ENCODE measurements around the gene SCAMP4. TPM values are rescaled to one million over a fixed set of nuclear protein-coding genes. Genes with fewer than 3 reads are reported as not detected.

SCAMP4 gene
- total RNA-seq, 2 donors from 2014 or later: 19.2 to 20.7 TPM

DNA sequence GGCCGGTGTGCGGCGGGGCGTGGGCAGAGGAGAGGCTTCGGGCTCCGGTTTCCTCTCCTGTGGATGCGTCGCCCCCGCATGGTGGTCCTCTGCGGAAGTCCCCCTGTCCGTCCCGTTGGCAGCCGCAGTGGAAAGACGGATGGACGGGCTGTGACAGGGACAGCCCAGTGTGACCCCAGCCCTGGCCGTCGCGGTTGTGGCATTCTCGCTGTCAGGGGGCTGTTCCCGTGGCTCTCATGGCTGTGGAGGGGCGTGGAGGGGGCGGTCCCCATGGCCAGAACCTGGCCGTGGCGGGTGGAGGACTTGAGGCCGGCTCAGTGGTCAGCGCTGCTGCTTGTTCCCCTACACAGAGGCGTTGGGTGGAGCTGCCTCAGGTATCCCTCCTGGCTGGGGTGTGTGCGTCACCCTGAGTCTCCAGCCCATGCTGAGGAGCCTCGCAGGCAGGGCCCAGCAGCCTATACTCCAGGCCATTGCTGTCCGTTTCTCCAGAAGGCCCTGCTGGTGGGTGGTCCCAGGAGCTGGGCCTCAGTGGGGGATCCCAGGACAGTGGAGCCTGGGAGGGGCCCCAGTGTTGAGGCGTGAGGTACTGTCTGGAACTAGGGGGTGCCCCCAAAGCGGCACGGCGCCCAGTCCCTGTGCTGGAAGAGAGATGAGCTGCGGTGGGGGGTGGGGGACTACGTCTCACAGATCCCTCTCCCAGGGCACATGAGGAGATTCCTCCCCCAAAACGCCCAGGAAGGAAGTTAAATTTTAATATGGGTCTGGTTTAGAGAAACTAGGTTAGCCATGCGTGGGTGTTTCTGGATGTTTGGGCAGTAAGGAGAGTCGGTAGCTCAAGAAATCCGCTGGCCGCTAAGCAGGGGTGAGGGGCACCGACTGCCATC, 56.0 kb downstream of the SCAMP4 start:
- no peaks in the 10 kb centered on the region for H3K9me3 ChIP-seq (ENCODE audit: control insufficient read depth, low read length, poor library complexity, severe bottlenecking)
- no peaks in the 10 kb centered on the region for H3K36me3 Mint-ChIP-seq (ENCODE audit: low read depth)
- DNase-seq (no peak), ATAC-seq (peak; percentile 20)
- H3K27ac Mint-ChIP-seq: peak overlapping the region; percentile 14
- H3K4me3 Mint-ChIP-seq: no peak overlapping the region
- H3K27me3 Mint-ChIP-seq: no peaks in the 10 kb centered on the region
- peaks cover 9% of the 10 kb centered on the region for H3K4me1 Mint-ChIP-seq

DNA sequence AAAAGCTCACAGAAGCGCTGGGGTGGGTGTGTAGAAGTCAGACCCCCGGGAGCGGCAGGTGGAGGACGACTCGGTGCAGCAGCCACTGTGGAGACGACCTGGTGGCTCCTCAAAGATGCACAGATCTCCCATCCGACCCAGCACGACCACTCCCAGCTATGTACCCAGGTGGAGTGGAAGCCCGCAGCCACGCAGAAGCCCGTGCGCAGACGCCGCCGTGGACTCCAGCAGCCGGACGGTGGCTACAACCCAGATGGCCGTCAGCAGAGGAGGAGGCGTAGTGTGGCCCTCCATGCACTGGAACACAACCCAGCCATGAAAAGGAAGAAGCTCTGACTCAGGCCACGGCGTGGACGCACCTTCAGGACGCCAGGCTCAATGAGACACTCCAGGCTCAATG, 57.5 kb downstream of the SCAMP4 start:
- no peaks in the 10 kb centered on the region for H3K9me3 ChIP-seq (ENCODE audit: control insufficient read depth, low read length, poor library complexity, severe bottlenecking)
- H3K4me3 Mint-ChIP-seq: peak overlapping the region; percentile 31
- ATAC-seq (no peak), DNase-seq (no peak)
- peaks cover 15% of the 10 kb centered on the region for H3K4me1 Mint-ChIP-seq
- no peak overlapping the region for H3K27ac Mint-ChIP-seq
- no peaks in the 10 kb centered on the region for H3K27me3 Mint-ChIP-seq
- no peaks in the 10 kb centered on the region for H3K36me3 Mint-ChIP-seq (ENCODE audit: low read depth)

- no peak for DNase-seq
- ATAC-seq: peak; percentile 55
- Mint-ChIP-seq H3K27me3 (no peaks in the 10 kb centered on the region), H3K36me3 (ENCODE audit: low read depth) (peaks cover 4% of the 10 kb centered on the region), H3K27ac (peak overlapping the region; percentile 87), H3K4me3 (peak overlapping the region; percentile 75), H3K4me1 (peaks cover 17% of the 10 kb centered on the region)
- H3K9me3 ChIP-seq (ENCODE audit: control insufficient read depth, low read length, poor library complexity, severe bottlenecking): no peaks in the 10 kb centered on the region
These were observed 61.9 kb downstream of the SCAMP4 start for GRCh38 chr19:1967087-1967608.

GRCh38 chr19:1968279-1969175, 63.3 kb downstream of the SCAMP4 start:
- no peak for DNase-seq
- Mint-ChIP-seq H3K36me3 (ENCODE audit: low read depth) (peaks cover 4% of the 10 kb centered on the region), H3K4me1 (peaks cover 24% of the 10 kb centered on the region), H3K4me3 (peak overlapping the region; percentile 49), H3K27ac (peak overlapping the region; percentile 67), H3K27me3 (no peaks in the 10 kb centered on the region)
- ATAC-seq: no peak
- no peaks in the 10 kb centered on the region for H3K9me3 ChIP-seq (ENCODE audit: control insufficient read depth, low read length, poor library complexity, severe bottlenecking)

DNA sequence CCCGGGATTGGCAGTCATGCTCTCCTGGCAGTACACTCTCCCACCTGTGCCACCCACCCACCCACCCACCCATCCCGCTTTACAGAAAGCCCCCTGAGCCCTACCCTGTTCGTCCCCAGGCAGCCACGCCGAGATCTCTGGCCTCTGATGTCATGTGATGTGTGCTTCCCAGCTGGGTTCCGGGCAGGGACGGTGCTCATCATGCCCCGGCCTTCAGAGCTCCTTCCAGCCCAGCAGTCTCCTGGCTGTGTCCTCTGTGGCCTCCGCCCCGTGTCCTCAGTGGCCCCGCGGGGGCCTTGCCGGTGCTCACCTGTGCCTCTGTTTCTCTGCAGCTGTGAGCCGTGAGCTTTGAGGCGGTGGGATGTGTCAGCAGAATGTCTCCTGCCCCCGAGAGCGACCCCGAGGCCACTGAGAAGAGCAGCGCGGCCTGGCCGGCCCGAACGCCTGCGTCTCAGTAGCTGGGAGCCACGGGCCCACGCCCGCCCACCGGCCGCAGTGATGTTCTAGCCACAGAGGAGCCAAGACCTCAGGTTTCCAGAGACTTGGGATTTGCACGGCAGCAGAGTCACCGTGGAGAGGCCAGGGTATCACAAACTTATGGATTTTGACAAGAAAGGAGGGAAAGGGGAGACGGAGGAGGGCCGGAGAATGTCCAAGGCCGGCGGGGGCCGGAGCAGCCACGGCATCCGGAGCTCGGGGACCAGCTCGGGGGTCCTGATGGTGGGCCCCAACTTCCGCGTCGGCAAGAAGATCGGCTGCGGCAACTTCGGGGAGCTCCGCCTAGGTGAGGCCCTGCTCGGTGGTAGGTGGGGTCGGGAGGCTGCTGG, 64.2 kb downstream of the SCAMP4 start:
- peak overlapping the region; percentile 67 for H3K27ac Mint-ChIP-seq
- DNase-seq (no peak), ATAC-seq (no peak)
- no peaks in the 10 kb centered on the region for H3K9me3 ChIP-seq (ENCODE audit: control insufficient read depth, low read length, poor library complexity, severe bottlenecking)
- H3K27me3 Mint-ChIP-seq: no peaks in the 10 kb centered on the region
- H3K4me3 Mint-ChIP-seq: peak overlapping the region; percentile 49
- H3K4me1 Mint-ChIP-seq: peaks cover 25% of the 10 kb centered on the region
- H3K36me3 Mint-ChIP-seq (ENCODE audit: low read depth): peaks cover 4% of the 10 kb centered on the region

DNA sequence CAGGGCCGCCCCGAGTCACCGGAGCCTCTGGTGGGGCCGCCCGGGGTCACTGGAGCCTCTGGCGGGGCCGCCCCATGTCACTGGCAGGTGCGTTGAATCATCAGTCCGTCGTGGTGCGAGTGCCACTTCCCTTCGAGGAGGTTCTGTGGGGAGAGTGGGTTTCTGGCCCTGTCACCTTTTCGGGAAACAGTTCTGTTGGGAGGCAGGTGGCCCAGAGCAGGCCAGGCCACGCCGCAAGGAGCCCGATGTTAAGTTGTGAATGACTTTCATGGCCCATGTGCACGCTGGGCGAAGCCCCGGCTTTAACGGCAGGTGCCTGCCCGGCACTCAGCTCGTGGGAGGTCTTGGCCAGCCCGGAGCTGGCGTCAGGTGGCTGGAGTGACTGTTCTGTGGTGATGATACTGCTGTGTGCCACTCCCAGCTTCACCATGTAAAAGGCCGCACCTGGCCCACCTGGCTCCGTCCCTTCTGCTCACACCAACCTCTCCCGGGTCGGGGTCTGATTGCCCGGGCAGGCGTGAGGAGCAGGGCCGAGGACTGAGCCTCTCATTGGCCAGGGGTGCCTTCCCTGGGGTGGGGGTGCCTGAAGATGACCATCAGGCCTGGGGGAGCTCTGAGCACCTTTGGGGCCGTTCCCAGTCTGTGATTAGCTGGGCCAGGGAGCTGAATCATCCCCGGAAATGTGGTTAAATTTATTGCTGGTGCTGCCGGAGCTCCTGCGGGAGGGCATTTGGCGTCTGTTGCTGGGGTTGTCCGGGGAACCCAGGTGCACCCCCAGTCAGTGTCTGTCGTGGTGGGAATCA, 65.0 kb downstream of the SCAMP4 start:
- Mint-ChIP-seq H3K27me3 (no peaks in the 10 kb centered on the region), H3K4me1 (peaks cover 25% of the 10 kb centered on the region), H3K27ac (peak overlapping the region; percentile 49), H3K4me3 (no peak overlapping the region), H3K36me3 (ENCODE audit: low read depth) (peaks cover 4% of the 10 kb centered on the region)
- no peak for DNase-seq
- ATAC-seq: no peak
- no peaks in the 10 kb centered on the region for H3K9me3 ChIP-seq (ENCODE audit: control insufficient read depth, low read length, poor library complexity, severe bottlenecking)

DNA sequence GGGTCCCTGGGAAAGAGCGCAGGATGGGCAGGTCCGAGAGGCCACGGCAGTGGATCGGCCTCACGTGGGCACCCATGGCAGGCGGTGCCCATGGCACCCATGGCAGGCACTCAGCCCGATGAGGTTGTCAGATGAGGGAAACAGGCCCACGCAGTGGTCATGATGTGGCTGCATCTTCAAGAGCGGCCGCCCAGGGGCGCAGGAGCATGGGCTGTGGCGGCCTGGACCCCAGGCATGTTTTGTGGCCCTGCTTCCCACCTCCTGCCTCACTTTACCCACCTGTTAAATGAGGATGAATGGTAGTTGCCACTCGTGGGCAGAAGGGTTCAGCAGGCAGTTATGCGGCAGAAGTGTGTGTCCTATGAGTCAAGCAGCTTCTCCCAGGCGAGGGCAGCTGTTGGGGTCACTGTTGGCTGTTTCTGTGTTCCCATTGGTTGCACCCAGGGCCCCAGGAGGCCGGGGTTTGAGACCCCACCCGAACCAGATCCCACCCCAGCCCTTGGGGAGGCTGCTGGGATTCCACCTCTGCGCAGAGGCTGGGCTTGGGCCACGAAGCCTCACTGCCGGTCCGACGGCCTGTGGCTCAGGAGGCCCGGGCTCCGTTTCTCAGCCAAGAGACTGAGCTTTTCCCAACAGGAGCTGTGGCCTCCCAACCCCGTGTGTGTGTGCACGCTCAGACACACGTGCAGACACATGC, 65.8 kb downstream of the SCAMP4 start:
- DNase-seq (no peak), ATAC-seq (no peak)
- no peaks in the 10 kb centered on the region for H3K27me3 Mint-ChIP-seq
- H3K9me3 ChIP-seq (ENCODE audit: control insufficient read depth, low read length, poor library complexity, severe bottlenecking): no peaks in the 10 kb centered on the region
- no peak overlapping the region for H3K4me3 Mint-ChIP-seq
- H3K36me3 Mint-ChIP-seq (ENCODE audit: low read depth): peaks cover 4% of the 10 kb centered on the region
- peaks cover 24% of the 10 kb centered on the region for H3K4me1 Mint-ChIP-seq
- peak overlapping the region; percentile 49 for H3K27ac Mint-ChIP-seq

DNA sequence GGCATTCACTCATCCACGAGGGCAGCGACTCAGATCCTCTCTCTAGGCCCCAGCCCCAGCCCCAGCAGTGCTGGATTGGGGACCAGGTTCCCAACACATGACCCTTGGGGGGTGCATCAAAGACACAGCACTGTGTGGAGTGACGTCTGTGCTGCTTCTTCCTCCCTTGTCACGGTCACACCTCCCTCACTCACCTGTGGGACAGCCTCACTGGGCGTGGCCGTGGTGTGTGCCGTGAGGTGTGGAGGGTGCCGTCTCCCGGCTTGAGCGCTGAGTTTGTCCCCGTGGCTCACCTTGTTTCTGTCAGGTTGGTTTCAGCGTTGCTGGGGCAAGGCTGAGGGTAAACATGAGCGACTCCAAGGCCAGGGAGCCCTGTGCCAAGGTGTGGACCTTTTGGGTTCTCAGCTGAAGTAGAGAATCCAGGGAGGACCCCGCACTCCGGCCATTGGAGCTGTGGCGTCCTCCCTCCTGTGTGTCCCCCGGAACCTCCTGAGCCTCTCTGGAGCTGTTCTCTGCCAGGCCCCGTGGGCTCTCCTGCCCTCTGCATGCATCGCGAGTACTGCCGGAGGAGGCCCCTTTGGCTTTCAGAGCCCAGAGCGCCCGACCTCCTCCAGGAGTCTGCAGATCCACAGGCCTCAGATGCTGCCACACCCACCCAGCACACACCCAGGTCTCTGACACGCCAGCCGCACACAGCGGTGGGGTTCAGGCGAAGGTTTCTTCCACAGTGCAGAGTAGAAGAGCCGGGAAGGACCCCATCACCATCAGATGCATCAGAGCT, 69.4 kb downstream of the SCAMP4 start:
- ATAC-seq (no peak), DNase-seq (no peak)
- no peak overlapping the region for H3K4me3 Mint-ChIP-seq
- no peaks in the 10 kb centered on the region for H3K27me3 Mint-ChIP-seq
- H3K27ac Mint-ChIP-seq: no peak overlapping the region
- peaks cover under 1% of the 10 kb centered on the region for H3K36me3 Mint-ChIP-seq (ENCODE audit: low read depth)
- peaks cover 10% of the 10 kb centered on the region for H3K4me1 Mint-ChIP-seq
- H3K9me3 ChIP-seq (ENCODE audit: control insufficient read depth, low read length, poor library complexity, severe bottlenecking): no peaks in the 10 kb centered on the region

GRCh38 chr19:1975162-1975480, 69.9 kb downstream of the SCAMP4 start:
- Mint-ChIP-seq H3K27me3 (no peaks in the 10 kb centered on the region), H3K27ac (no peak overlapping the region), H3K4me1 (peaks cover 10% of the 10 kb centered on the region), H3K4me3 (no peak overlapping the region), H3K36me3 (ENCODE audit: low read depth) (no peaks in the 10 kb centered on the region)
- DNase-seq (no peak), ATAC-seq (no peak)
- no peaks in the 10 kb centered on the region for H3K9me3 ChIP-seq (ENCODE audit: control insufficient read depth, low read length, poor library complexity, severe bottlenecking)
